K562 (cell line): ENCODE data around the gene ADCY4.

Source experiments
- EZH2 ChIP-seq: IDR thresholded peaks from 2 replicates; pipeline ENCODE4 v1.6.1; 2012; ENCODE audit warnings: low read depth, mild to moderate bottlenecking, inconsistent platforms, low read length, borderline replicate concordance
- FOXA1 ChIP-seq: fragments of 450-650 bp; IDR thresholded peaks from 2 replicates; pipeline ENCODE4 v1.6.1; 2016; ENCODE audit warnings: mild to moderate bottlenecking, borderline replicate concordance
- NCOR1 ChIP-seq: fragments of 450-650 bp; IDR thresholded peaks from 2 replicates; pipeline ENCODE4 v1.6.1; 2016; ENCODE audit warnings: mild to moderate bottlenecking, moderate library complexity
- PHTF2 ChIP-seq: fragments of 250-450 bp; sonication (Bioruptor Pico); IDR thresholded peaks from 2 replicates; pipeline ENCODE4 v1.5.0; 2021; ENCODE audit warnings: mild to moderate bottlenecking
- POLR2A ChIP-seq: fragments of 450-650 bp; conservative IDR thresholded peaks from 2 replicates; pipeline ENCODE4 v1.6.1; 2016
- RCOR1 ChIP-seq, 2 experiments: IDR thresholded peaks; 2 replicates each; pipeline ENCODE4 v1.6.1; 2012; ENCODE audit warnings: low read depth in 2 of 2, low read length in 2 of 2, borderline replicate concordance in 1 of 2, improper control_type of control experiment in 1 of 2
- SAFB2 ChIP-seq: fragments of 200-400 bp; formaldehyde crosslinking; IDR thresholded peaks from 2 replicates; pipeline ENCODE4 v1.6.1; 2018; ENCODE audit warnings: borderline replicate concordance, low read length, low read depth, moderate library complexity; ENCODE audit not compliant: severe bottlenecking
- TRIM24 ChIP-seq, 2 experiments: fragments of 450-650 bp; IDR thresholded peaks; 2 replicates each; pipeline ENCODE4 v1.6.1; 2016
- ZNF766 ChIP-seq: fragments of 200-800 bp; sonication (Bioruptor generic); conservative IDR thresholded peaks from 2 replicates; pipeline ENCODE4 v1.6.1; 2016; ENCODE audit warnings: missing genetic modification characterization, missing compliant biosample characterization
- ZSCAN32 ChIP-seq: fragments of 450-650 bp; formaldehyde crosslinking; IDR thresholded peaks from 2 replicates; pipeline ENCODE4 v1.4.0; 2020; ENCODE audit warnings: mild to moderate bottlenecking, moderate library complexity
- TF ChIP-seq, protein P1 (sequence below), 3 experiments: IDR thresholded peaks in 2 of 3; conservative IDR thresholded peaks in 1 of 3; 2 replicates each; pipeline ENCODE4 v1.5.1; 2011 to 2012; ENCODE audit warnings: low read length in 3 of 3, mild to moderate bottlenecking in 3 of 3, control low read depth in 2 of 3, improper control_type of control experiment in 1 of 3, inconsistent platforms in 1 of 3, low read depth in 1 of 3, mixed read lengths in 1 of 3, moderate library complexity in 1 of 3; ENCODE audit not compliant: insufficient read depth in 2 of 3

- TF ChIP-seq EZH2, result no peak
- TF ChIP-seq PHTF2 (CRISPR knock-in tag), result no peak
- no peak for TF ChIP-seq ZSCAN32 (CRISPR knock-in tag)
- TF ChIP-seq ZNF766 (CRISPR knock-in tag), result no peak
- TF ChIP-seq, protein P1, sequence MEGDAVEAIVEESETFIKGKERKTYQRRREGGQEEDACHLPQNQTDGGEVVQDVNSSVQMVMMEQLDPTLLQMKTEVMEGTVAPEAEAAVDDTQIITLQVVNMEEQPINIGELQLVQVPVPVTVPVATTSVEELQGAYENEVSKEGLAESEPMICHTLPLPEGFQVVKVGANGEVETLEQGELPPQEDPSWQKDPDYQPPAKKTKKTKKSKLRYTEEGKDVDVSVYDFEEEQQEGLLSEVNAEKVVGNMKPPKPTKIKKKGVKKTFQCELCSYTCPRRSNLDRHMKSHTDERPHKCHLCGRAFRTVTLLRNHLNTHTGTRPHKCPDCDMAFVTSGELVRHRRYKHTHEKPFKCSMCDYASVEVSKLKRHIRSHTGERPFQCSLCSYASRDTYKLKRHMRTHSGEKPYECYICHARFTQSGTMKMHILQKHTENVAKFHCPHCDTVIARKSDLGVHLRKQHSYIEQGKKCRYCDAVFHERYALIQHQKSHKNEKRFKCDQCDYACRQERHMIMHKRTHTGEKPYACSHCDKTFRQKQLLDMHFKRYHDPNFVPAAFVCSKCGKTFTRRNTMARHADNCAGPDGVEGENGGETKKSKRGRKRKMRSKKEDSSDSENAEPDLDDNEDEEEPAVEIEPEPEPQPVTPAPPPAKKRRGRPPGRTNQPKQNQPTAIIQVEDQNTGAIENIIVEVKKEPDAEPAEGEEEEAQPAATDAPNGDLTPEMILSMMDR (IDR thresholded peaks at IDR 0.05 in 2 of 3, conservative IDR thresholded peaks at IDR 0.05 in 1 of 3; ENCODE audit: insufficient read depth in 2 of 3, low read depth in 1 of 3, low read length in 3 of 3), result no peak
- TF ChIP-seq SAFB2, result no peak
- no peak for TF ChIP-seq FOXA1
- TF ChIP-seq NCOR1, result no peak
- no peak for TF ChIP-seq POLR2A
- no peak for TF ChIP-seq RCOR1 (IDR thresholded peaks at IDR 0.05; ENCODE audit: borderline replicate concordance in 1 of 2, low read depth in 2 of 2, low read length in 2 of 2)
- no peak for TF ChIP-seq TRIM24 (IDR thresholded peaks at IDR 0.05)
Measured at GRCh38 chr14:24280797-24281460, 53.9 kb downstream of the ADCY4 start.
